Measurements from ENCODE around the gene FLYWCH2.
A peak's percentile ranks its signal among the peaks of the same experiment; 100 is the strongest.
"Not testable (repeated sequence)": the region's sequence is repeated elsewhere in the genome, so short reads cannot be mapped to it uniquely, and the experiment has no call there.

The FLYWCH2 gene

GRCh38 chr16:2934450-2934849 is 51.4 kb downstream of the FLYWCH2 start:
- H3K4me1 Mint-ChIP-seq: no peaks in the 10 kb centered on the region
- no peaks in the 10 kb centered on the region for H3K9me3 Mint-ChIP-seq
- no peak overlapping the region for H3K4me3 Mint-ChIP-seq
- H3K36me3 Mint-ChIP-seq: peaks cover 7% of the 10 kb centered on the region
- peak overlapping the region; percentile 68 for H3K27ac Mint-ChIP-seq
- no peaks in the 10 kb centered on the region for H3K27me3 Mint-ChIP-seq

GRCh38 chr16:2936436-2937011 is 53.5 kb downstream of the FLYWCH2 start:
- no peaks in the 10 kb centered on the region for H3K9me3 Mint-ChIP-seq
- peaks cover 9% of the 10 kb centered on the region for H3K36me3 Mint-ChIP-seq
- no peaks in the 10 kb centered on the region for H3K27me3 Mint-ChIP-seq
- no peak overlapping the region for H3K4me3 Mint-ChIP-seq
- H3K27ac Mint-ChIP-seq: no peak overlapping the region
- no peaks in the 10 kb centered on the region for H3K4me1 Mint-ChIP-seq

- Mint-ChIP-seq H3K4me3 (no peak overlapping the region), H3K9me3 (no peaks in the 10 kb centered on the region), H3K36me3 (peaks cover 9% of the 10 kb centered on the region), H3K27ac (no peak overlapping the region), H3K27me3 (no peaks in the 10 kb centered on the region), H3K4me1 (no peaks in the 10 kb centered on the region)
These were observed 54.2 kb downstream of the FLYWCH2 start for GRCh38 chr16:2937170-2937569.

GRCh38 chr16:2938206-2938605 is 55.2 kb downstream of the FLYWCH2 start:
- Mint-ChIP-seq H3K36me3 (peaks cover 14% of the 10 kb centered on the region), H3K9me3 (no peaks in the 10 kb centered on the region), H3K4me3 (no peak overlapping the region), H3K4me1 (no peaks in the 10 kb centered on the region), H3K27ac (no peak overlapping the region), H3K27me3 (no peaks in the 10 kb centered on the region)

- H3K27me3 Mint-ChIP-seq: no peaks in the 10 kb centered on the region
- H3K9me3 Mint-ChIP-seq: no peaks in the 10 kb centered on the region
- H3K36me3 Mint-ChIP-seq: peaks cover 10% of the 10 kb centered on the region
- no peak overlapping the region for H3K27ac Mint-ChIP-seq
- no peaks in the 10 kb centered on the region for H3K4me1 Mint-ChIP-seq
- no peak overlapping the region for H3K4me3 Mint-ChIP-seq
These were observed 57.0 kb downstream of the FLYWCH2 start for GRCh38 chr16:2939968-2940367.

GRCh38 chr16:2942045-2942444 is 59.0 kb downstream of the FLYWCH2 start:
- Mint-ChIP-seq H3K4me1 (no peaks in the 10 kb centered on the region), H3K36me3 (peaks cover 8% of the 10 kb centered on the region), H3K9me3 (no peaks in the 10 kb centered on the region), H3K4me3 (no peak overlapping the region), H3K27ac (no peak overlapping the region), H3K27me3 (no peaks in the 10 kb centered on the region)

- H3K36me3 Mint-ChIP-seq, H3K27me3 Mint-ChIP-seq, H3K4me1 Mint-ChIP-seq, H3K9me3 Mint-ChIP-seq, H3K27ac Mint-ChIP-seq, H3K4me3 Mint-ChIP-seq: not testable (repeated sequence)
These were observed 60.7 kb downstream of the FLYWCH2 start for GRCh38 chr16:2943716-2944115.

GRCh38 chr16:2946649-2947048 is 63.6 kb downstream of the FLYWCH2 start:
- Mint-ChIP-seq H3K4me1 (peaks cover 3% of the 10 kb centered on the region), H3K27me3 (no peaks in the 10 kb centered on the region), H3K9me3 (no peaks in the 10 kb centered on the region), H3K36me3 (peaks cover 8% of the 10 kb centered on the region), H3K27ac (no peak overlapping the region), H3K4me3 (no peak overlapping the region)
